OCI-LY7 (cell line): ENCODE data around the gene DRC7. TPM values are rescaled to one million over a fixed set of nuclear protein-coding genes. Genes with fewer than 3 reads are reported as not detected.

Experiments
- BruUV-seq: library from RNA; stranded (reverse); fragments of 400-500 nt; replicated peaks from 2 replicates; lab custom pipeline; 2021; lab: Mats Ljungman, UMichigan
- CTCF ChIA-PET: fragments of 300-600 bp; sonication (Branson Sonifier 250); formaldehyde crosslinking; loops from one replicate; lab custom pipeline; 2022; ENCODE audit warnings: antibody characterized with exemption; ENCODE audit not compliant: unreplicated experiment; lab: Charles Lee
- POLR2A ChIA-PET: fragments of 300-600 bp; sonication (Branson Sonifier 250); formaldehyde crosslinking; loops from one replicate; lab custom pipeline; 2022; ENCODE audit warnings: antibody characterized with exemption; lab: Charles Lee
- DNase-seq: peaks from one replicate; pipeline ENCODE4 v3.0.0-alpha.2; 2015; ENCODE audit warnings: low spot score
- H2AFZ ChIP-seq: fragments of 200-600 bp; sonication (generic), shearing (Covaris generic); 2 replicates; pipeline ENCODE4 v1.6.1; 2014; ENCODE audit warnings: mild to moderate bottlenecking, antibody characterized with exemption, low read length, moderate library complexity
- H3K27ac ChIP-seq: fragments of 200-600 bp; sonication (generic); 2 replicates; pipeline ENCODE4 v1.5.1; 2014; ENCODE audit warnings: mixed run types, low read depth, mild to moderate bottlenecking, moderate library complexity, low read length, inconsistent platforms; ENCODE audit not compliant: poor library complexity, severe bottlenecking
- H3K36me3 ChIP-seq: fragments of 200-600 bp; sonication (generic); 2 replicates; pipeline ENCODE4 v1.6.1; 2014; ENCODE audit warnings: mild to moderate bottlenecking, antibody characterized with exemption, low read length, moderate library complexity, mixed read lengths; ENCODE audit not compliant: insufficient read depth
- H3K4me1 ChIP-seq: fragments of 200-600 bp; sonication (generic); 2 replicates; pipeline ENCODE4 v1.5.1; 2014; ENCODE audit warnings: mild to moderate bottlenecking, low read length; ENCODE audit not compliant: insufficient read depth, poor library complexity, severe bottlenecking
- H3K4me2 ChIP-seq: fragments of 200-600 bp; sonication (generic); 2 replicates; pipeline ENCODE4 v1.6.1; 2014; ENCODE audit warnings: mild to moderate bottlenecking, low read length
- H3K4me3 ChIP-seq: fragments of 200-600 bp; sonication (generic); 2 replicates; pipeline ENCODE4 v1.5.1; 2014; ENCODE audit warnings: mild to moderate bottlenecking, low read depth, low read length; ENCODE audit not compliant: poor library complexity, severe bottlenecking
- H3K79me2 ChIP-seq: fragments of 200-600 bp; sonication (generic); 2 replicates; pipeline ENCODE4 v1.6.1; 2016; ENCODE audit warnings: low read depth, mild to moderate bottlenecking, low read length, moderate library complexity, mixed read lengths; ENCODE audit not compliant: insufficient read depth
- H3K9me2 ChIP-seq: fragments of 200-600 bp; sonication (generic); 2 replicates; pipeline ENCODE4 v1.6.1; 2016; ENCODE audit warnings: mild to moderate bottlenecking, low read length, mixed read lengths; ENCODE audit not compliant: insufficient read depth
- H3K9me3 ChIP-seq: fragments of 200-600 bp; sonication (generic); 2 replicates; pipeline ENCODE4 v1.6.1; 2014; ENCODE audit warnings: mild to moderate bottlenecking, mixed run types, low read length, mixed read lengths
- H4K20me1 ChIP-seq: fragments of 200-600 bp; sonication (generic); 2 replicates; pipeline ENCODE4 v1.6.1; 2014; ENCODE audit warnings: mild to moderate bottlenecking, antibody characterized with exemption, low read length, moderate library complexity, mixed read lengths; ENCODE audit not compliant: insufficient read depth
- EZH2phosphoT487 ChIP-seq: fragments of 200-600 bp; sonication (generic); IDR thresholded peaks from 2 replicates; pipeline ENCODE4 v1.6.1; 2018; ENCODE audit warnings: low read depth, borderline replicate concordance, mild to moderate bottlenecking, mixed run types, antibody characterized with exemption, low read length, moderate library complexity, mixed read lengths
- intact Hi-C: fragments of 100-400 bp; cut with micrococcal nuclease; formaldehyde crosslinking; loops from one replicate; pipeline ENCODE4 v1.10.0; 2022; ENCODE audit not compliant: unreplicated experiment
- total RNA-seq, 2 experiments: library from RNA; depleted of rRNA in 1 of 2; stranded (reverse); fragments of >200 nt in 1 of 2; shearing (Covaris generic) in 1 of 2; gene quantifications; 2 replicates each; pipeline ENCODE4 v1.2.3, GENCODE V29; 2014 to 2022
- TF ChIP-seq, protein P1 (sequence below): fragments of 200-600 bp; sonication (generic); conservative IDR thresholded peaks from 2 replicates; pipeline ENCODE4 v1.5.1; 2014; ENCODE audit warnings: mild to moderate bottlenecking, antibody characterized with exemption, low read length, moderate library complexity, mixed read lengths

DRC7 gene
- total RNA-seq, 2 experiments from 2014 or later = 0.44 to 0.46 TPM

DNA sequence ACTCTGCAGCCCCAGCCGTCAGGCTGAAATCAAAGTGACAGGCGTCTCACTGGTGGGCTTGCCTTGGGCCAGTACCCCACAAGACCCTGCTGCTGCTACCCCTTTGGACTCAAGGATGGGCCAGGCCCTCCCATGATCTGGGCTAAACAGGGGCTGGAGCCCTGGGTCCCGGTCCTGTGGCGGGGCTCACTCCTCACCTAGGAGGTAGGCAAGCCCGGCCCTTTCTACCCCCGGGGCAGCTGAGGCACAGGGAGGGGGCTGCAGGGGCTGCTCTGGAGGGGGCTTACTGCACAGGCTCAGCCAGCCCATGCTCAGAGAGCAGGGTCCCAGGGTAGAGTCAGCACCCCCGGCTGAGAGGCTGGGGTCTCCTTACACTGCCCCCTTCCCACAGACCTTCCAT, 64.5 kb downstream of the DRC7 start:
- H3K4me1 ChIP-seq = no peaks in the 10 kb centered on the region
- ChIA-PET POLR2A (no interaction called here), CTCF (no interaction called here)
- TF ChIP-seq EZH2phosphoT487 = no peak
- TF ChIP-seq, protein P1, sequence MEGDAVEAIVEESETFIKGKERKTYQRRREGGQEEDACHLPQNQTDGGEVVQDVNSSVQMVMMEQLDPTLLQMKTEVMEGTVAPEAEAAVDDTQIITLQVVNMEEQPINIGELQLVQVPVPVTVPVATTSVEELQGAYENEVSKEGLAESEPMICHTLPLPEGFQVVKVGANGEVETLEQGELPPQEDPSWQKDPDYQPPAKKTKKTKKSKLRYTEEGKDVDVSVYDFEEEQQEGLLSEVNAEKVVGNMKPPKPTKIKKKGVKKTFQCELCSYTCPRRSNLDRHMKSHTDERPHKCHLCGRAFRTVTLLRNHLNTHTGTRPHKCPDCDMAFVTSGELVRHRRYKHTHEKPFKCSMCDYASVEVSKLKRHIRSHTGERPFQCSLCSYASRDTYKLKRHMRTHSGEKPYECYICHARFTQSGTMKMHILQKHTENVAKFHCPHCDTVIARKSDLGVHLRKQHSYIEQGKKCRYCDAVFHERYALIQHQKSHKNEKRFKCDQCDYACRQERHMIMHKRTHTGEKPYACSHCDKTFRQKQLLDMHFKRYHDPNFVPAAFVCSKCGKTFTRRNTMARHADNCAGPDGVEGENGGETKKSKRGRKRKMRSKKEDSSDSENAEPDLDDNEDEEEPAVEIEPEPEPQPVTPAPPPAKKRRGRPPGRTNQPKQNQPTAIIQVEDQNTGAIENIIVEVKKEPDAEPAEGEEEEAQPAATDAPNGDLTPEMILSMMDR = no peak
- no peaks in the 10 kb centered on the region for H3K79me2 ChIP-seq
- BruUV-seq = no TSS peak
- no peak for DNase-seq
- no peak overlapping the region for H2AFZ ChIP-seq
- H3K9me3 ChIP-seq = no peaks in the 10 kb centered on the region
- no peak overlapping the region for H3K27ac ChIP-seq
- no peaks in the 10 kb centered on the region for H4K20me1 ChIP-seq
- H3K36me3 ChIP-seq = peaks cover 8% of the 10 kb centered on the region; the same call in 1 of the 2 replicates
- intact Hi-C loops = loop anchor here (5.0 kb wide), 1 partner anchor 243 kb away; the partner anchor contains the start of genes USB1 and ZNF319
- no peak overlapping the region for H3K4me3 ChIP-seq
- no peaks in the 10 kb centered on the region for H3K9me2 ChIP-seq
- H3K4me2 ChIP-seq = no peak overlapping the region

DNA sequence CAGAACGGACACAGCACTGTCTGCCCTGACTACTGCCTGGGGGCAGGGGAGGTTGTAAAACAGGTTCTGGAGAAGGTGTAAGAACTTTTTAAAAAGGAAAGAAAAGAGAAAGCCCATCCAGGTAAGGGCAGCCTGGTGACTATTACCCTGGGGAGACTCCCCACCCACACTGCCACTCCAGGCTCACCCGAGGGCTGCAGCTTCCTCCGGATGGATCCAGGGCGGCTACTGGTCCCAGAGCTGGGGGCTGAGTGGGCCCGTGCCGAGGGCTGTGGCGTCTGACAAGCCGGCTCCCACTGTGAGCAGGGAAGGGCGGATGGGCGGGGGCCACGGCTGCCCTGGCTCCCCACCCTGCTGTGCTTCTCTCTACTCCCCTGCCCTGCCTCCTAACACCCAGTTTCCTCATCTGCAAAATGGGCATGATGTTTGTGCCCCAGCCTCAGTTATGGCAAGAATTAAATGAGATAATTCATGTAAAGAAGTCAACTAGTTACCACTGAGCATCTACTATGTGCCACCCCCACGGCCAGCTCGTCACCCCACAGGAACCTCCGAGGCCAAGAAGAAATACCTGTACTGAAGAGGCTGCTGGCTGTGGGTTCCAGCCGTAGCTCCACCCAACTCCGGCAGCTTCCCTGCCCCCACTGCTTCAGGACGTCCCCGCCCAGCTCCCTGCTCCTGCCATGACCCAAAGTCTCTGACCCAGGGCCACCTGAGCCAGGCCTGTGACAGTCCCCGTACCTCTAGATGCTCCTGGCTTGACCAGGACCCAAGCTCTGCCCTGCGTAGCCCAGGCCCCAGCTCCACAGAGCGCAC, 65.1 kb downstream of the DRC7 start:
- no peak for DNase-seq
- Histone ChIP-seq H3K36me3 (peaks cover 8% of the 10 kb centered on the region; the same call in 1 of the 2 replicates), H3K9me2 (no peaks in the 10 kb centered on the region), H3K9me3 (no peaks in the 10 kb centered on the region), H3K79me2 (no peaks in the 10 kb centered on the region), H2AFZ (no peak overlapping the region), H3K27ac (no peak overlapping the region), H3K4me1 (no peaks in the 10 kb centered on the region), H3K4me2 (no peak overlapping the region), H4K20me1 (no peaks in the 10 kb centered on the region), H3K4me3 (no peak overlapping the region)
- POLR2A ChIA-PET = interaction anchor here (0.6 kb wide), 1 partner anchor 15 kb away, joined by 4 read pairs; no protein-coding TSS in a partner anchor
- intact Hi-C loops = loop anchor here (5.0 kb wide), 1 partner anchor 243 kb away; the partner anchor contains the start of genes USB1 and ZNF319
- BruUV-seq = no TSS peak
- CTCF ChIA-PET = no interaction called here
- TF ChIP-seq EZH2phosphoT487 = no peak

DNA sequence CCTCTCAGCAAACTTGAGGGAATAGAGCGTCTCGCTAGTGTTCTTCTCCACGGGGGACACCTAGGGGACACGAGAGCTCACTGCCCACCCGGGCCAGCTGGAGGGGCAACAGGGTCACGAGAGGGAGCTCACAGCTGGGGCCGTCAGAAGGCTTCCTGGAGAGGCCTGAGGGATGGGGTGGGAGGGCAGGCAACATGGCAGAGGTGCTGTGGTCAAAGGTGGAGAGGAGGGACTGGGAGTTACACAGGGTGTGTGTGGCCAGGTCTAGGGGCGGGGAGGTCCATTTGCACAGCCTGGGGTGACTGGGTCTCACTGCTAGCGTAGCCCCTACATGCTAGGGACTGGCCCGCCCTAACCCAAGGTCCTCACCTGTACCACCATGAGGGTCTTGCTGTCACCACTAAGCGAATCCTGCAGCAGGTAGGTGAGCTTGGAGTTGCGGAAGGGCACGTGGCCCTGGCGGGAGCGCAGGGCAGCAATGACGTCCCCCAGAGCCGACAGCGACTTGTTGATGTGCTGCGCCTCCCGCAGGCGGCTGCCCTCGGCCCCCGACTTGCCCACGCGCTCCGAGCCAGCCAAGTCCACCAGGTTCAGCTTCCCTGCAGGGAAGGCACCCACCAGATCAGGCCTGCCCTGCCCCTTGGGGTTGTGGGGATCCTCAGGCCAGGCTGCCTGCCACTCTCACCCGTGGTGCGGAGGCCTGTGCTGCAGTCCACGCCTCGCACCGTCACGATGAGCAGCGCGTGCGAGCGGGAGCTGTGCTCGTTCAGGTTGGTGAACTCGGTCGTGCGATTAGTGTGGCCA, 66.0 kb downstream of the DRC7 start:
- peaks cover 4% of the 10 kb centered on the region; the same call in 1 of the 2 replicates for H3K36me3 ChIP-seq
- H2AFZ ChIP-seq = no peak overlapping the region
- no peaks in the 10 kb centered on the region for H4K20me1 ChIP-seq
- POLR2A ChIA-PET = interaction anchor here (0.6 kb wide), 1 partner anchor 14 kb away, joined by 4 read pairs; no protein-coding TSS in a partner anchor
- H3K9me2 ChIP-seq = no peaks in the 10 kb centered on the region
- intact Hi-C loops = no loop called here
- CTCF ChIA-PET = interaction anchor here (0.6 kb wide), 1 partner anchor 31 kb away, joined by 3 read pairs; no protein-coding TSS in a partner anchor
- H3K4me3 ChIP-seq = no peak overlapping the region
- no peak for TF ChIP-seq EZH2phosphoT487
- TF ChIP-seq, protein P1 = no peak
- H3K4me1 ChIP-seq = no peaks in the 10 kb centered on the region
- no TSS peak for BruUV-seq
- H3K27ac ChIP-seq = no peak overlapping the region
- DNase-seq = no peak
- H3K9me3 ChIP-seq = no peaks in the 10 kb centered on the region
- no peak overlapping the region for H3K4me2 ChIP-seq
- H3K79me2 ChIP-seq = no peaks in the 10 kb centered on the region
